ENCODE measurements around the gene GAST. TPM values are rescaled to one million over a fixed set of nuclear protein-coding genes. Genes with fewer than 3 reads are reported as not detected.

GAST gene
- total and polyA plus RNA-seq, 9 of the 15 experiments (the other 6 are each of a cell fraction or from before 2014, with no cell fraction given) = not detected

GRCh38 chr17:41665566-41666236 lies 46.4 kb upstream of the GAST start (continued):
- TF ChIP-seq CHD2 (IDR thresholded peaks at IDR 0.05; ENCODE audit: low read depth, low read length) (0 out of 2 replicates have a peak, but pooled peaks have one; percentile 26), UBTF (IDR thresholded peaks at IDR 0.05; ENCODE audit: borderline replicate concordance in 1 of 2, low read depth in 2 of 2, low read length in 2 of 2) (peak in 1 of 2 experiments; percentile 71; a peak in 1 of 4 replicates), KDM2B (CRISPR knock-in tag; IDR thresholded peaks at IDR 0.05) (0 out of 2 replicates have a peak, but pooled peaks have one; percentile 55), MEF2D (tag; conservative IDR thresholded peaks at IDR 0.05; ENCODE audit: low read depth) (peak; percentile 58; the same call in 1 of the 2 replicates), TRIM28 (IDR thresholded peaks at IDR 0.05) (no peak), CXXC5 (CRISPR knock-in tag; IDR thresholded peaks at IDR 0.05) (peak; percentile 77), CC2D1A (IDR thresholded peaks at IDR 0.05) (no peak), ATF7 (IDR thresholded peaks at IDR 0.05) (0 out of 2 replicates have a peak, but pooled peaks have one; percentile 25), NEUROD1 (IDR thresholded peaks at IDR 0.05; ENCODE audit: borderline replicate concordance, low read depth, low read length, partially characterized antibody) (peak; percentile 17), PHB (CRISPR knock-in tag; IDR thresholded peaks at IDR 0.05) (0 out of 2 replicates have a peak, but pooled peaks have one; percentile 77), HDAC8 (tag; IDR thresholded peaks at IDR 0.05) (peak; percentile 65; the same call in 1 of the 2 replicates), MGA (IDR thresholded peaks at IDR 0.05) (peak; percentile 89), ETS1 (conservative IDR thresholded peaks at IDR 0.05; ENCODE audit: control insufficient read depth, low read depth, low read length) (peak; percentile 64; the same call in 1 of the 2 replicates)
